ENCODE results near the gene LHX3.

LHX3 gene

DNA sequence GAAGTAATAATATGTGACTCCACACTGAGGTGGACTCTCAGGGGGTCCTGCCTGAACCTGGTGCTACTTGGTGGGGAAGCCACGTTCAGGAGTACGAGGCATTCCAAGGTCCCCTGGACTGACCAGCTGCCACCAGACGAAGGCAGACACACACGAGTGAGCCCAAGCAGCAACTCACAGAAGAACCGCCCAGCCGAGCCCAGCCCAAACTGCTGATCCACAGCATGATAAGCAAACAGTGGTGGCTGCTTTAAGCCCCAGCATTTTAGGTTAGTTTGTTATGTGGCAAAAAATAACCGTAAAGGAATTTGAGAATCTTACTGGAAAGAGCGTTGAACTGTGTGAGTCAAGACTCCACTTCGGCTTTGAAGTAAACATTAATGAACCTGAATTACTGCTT lies 8.8 kb upstream of the LHX3 start:
- H3K4me3 ChIP-seq (ENCODE audit: low read depth, low read length), result no peak overlapping the region
- DNase-seq (ENCODE audit: low read depth), result no peak
- TF ChIP-seq CTCF (IDR thresholded peaks at IDR 0.05; ENCODE audit: low read depth, low read length), result no peak
- TF ChIP-seq MYC (IDR thresholded peaks at IDR 0.05; ENCODE audit: low read depth, low read length), result no peak
- TF ChIP-seq POLR2A (IDR thresholded peaks at IDR 0.05; ENCODE audit: extremely low read depth, insufficient read length), result no peak
- TF ChIP-seq MAX (IDR thresholded peaks at IDR 0.05; ENCODE audit: low read depth, low read length), result no peak

DNA sequence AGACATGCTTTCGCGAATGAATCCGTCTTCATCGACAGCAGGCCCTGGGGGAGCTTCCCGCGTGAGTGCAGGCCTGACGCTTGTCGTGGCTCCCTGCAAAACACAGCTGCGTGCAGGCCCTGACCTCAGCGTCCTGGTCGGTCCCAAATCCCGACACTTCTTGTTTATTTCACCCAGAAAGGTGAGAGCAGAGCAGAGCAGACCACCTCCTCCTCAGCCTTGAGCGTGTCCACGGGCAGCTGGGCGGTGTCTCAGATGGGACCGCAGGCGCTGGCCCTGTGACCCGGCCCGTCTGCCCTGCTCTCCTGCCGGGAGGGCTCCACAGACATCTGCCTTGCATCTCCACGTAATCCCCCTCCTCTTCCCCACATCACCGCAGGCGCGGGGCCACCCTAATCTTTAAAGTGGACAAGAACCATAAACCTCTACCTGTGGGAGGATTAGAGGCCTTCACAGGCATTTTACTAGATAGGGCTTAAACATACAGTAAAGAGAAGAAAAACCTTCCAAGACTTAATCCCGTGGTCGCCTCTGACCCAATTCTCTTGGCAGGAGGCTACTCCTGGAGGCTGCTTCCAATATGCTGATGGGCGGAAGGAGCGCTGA lies 7.5 kb upstream of the LHX3 start:
- no peak for DNase-seq (ENCODE audit: low read depth)
- TF ChIP-seq MYC (IDR thresholded peaks at IDR 0.05; ENCODE audit: low read depth, low read length) (no peak), MAX (IDR thresholded peaks at IDR 0.05; ENCODE audit: low read depth, low read length) (no peak), CTCF (IDR thresholded peaks at IDR 0.05; ENCODE audit: low read depth, low read length) (no peak), POLR2A (IDR thresholded peaks at IDR 0.05; ENCODE audit: extremely low read depth, insufficient read length) (no peak)
- H3K4me3 ChIP-seq (ENCODE audit: low read depth, low read length), result no peak overlapping the region

- no peak overlapping the region for H3K4me3 ChIP-seq (ENCODE audit: low read depth, low read length)
- DNase-seq (ENCODE audit: low read depth), result no peak
- TF ChIP-seq POLR2A (IDR thresholded peaks at IDR 0.05; ENCODE audit: extremely low read depth, insufficient read length), result no peak
- no peak for TF ChIP-seq CTCF (IDR thresholded peaks at IDR 0.05; ENCODE audit: low read depth, low read length)
- TF ChIP-seq MAX (IDR thresholded peaks at IDR 0.05; ENCODE audit: low read depth, low read length), result no peak
- no peak for TF ChIP-seq MYC (IDR thresholded peaks at IDR 0.05; ENCODE audit: low read depth, low read length)
Observed at GRCh38 chr9:136211441-136212344, 6.8 kb upstream of the LHX3 start.

GRCh38 chr9:136211006-136211405 lies 6.1 kb upstream of the LHX3 start:
- no peak for DNase-seq (ENCODE audit: low read depth)
- H3K4me3 ChIP-seq (ENCODE audit: low read depth, low read length), result no peak overlapping the region
- TF ChIP-seq CTCF (IDR thresholded peaks at IDR 0.05; ENCODE audit: low read depth, low read length) (no peak), POLR2A (IDR thresholded peaks at IDR 0.05; ENCODE audit: extremely low read depth, insufficient read length) (no peak), MYC (IDR thresholded peaks at IDR 0.05; ENCODE audit: low read depth, low read length) (no peak), MAX (IDR thresholded peaks at IDR 0.05; ENCODE audit: low read depth, low read length) (no peak)

GRCh38 chr9:136210276-136210675 lies 5.3 kb upstream of the LHX3 start:
- no peak overlapping the region for H3K4me3 ChIP-seq (ENCODE audit: low read depth, low read length)

More at GRCh38 chr9:136210276-136210675, 5.3 kb upstream of the LHX3 start:
- no peak for DNase-seq (ENCODE audit: low read depth)
- TF ChIP-seq MAX (IDR thresholded peaks at IDR 0.05; ENCODE audit: low read depth, low read length) (no peak), MYC (IDR thresholded peaks at IDR 0.05; ENCODE audit: low read depth, low read length) (no peak), CTCF (IDR thresholded peaks at IDR 0.05; ENCODE audit: low read depth, low read length) (no peak), POLR2A (IDR thresholded peaks at IDR 0.05; ENCODE audit: extremely low read depth, insufficient read length) (no peak)

All from NB4 (cell line).